Measurements from ENCODE around the gene ABCG4. TPM values are rescaled to one million over a fixed set of nuclear protein-coding genes. Genes with fewer than 3 reads are reported as not detected.
"Not testable (repeated sequence)": the region's sequence is repeated elsewhere in the genome, so short reads cannot be mapped to it uniquely, and the experiment has no call there.

The ABCG4 gene
- total RNA-seq, 1 experiment from 2014 or later = 0.24 TPM

DNA sequence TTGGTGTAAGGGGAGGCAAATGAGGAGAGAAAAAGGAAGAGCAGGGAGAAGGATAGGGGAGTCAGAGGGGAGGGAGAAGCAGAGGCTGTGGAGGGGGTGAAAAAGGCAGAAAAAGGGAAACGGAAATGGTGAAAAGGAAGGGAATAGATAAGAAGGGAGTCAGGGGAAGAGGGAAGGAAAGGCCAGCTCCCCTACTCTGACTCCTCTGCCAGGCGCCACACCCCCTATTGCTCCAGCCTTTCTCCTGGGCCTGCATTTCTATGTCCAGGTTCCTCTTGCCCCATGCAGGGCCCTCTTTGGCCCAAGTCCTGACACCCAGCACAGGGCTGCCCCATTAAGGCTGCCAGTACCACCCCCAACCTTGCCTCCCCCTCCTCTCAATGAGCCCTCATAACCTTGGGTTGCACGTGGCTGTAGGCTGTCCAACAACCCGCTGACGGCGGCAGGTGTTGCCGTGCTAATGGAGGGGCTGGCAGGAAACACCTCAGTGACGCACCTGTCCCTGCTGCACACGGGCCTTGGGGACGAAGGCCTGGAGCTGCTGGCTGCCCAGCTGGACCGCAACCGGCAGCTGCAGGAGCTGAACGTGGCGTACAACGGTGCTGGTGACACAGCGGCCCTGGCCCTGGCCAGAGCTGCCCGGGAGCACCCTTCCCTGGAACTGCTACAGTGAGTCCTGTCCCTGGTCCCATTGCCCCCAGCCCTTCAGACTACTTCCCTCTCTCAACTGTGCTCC lies 33.0 kb downstream of the ABCG4 start:
- DNase-seq (ENCODE audit: low read depth) = no peak

DNA sequence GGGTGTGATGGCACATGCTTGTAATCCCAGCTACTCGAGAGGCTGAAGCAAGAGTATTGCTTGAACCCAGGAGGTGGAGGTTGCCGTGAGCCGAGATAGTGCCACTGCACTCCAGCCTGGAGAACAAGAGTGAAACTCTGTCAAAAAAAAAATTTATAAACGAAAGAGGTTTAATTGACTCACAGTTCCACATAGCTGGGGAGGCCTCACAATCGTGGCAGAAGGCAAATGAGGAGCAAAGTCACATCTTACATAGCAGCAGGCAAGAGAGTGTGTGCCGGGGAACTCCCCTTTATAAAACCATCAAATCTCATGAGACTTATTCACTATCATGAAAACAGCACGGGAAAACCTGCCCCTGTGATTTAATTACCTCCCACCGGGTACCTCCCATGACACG lies 35.5 kb downstream of the ABCG4 start:
- DNase-seq (ENCODE audit: low read depth) = not testable (repeated sequence)

DNA sequence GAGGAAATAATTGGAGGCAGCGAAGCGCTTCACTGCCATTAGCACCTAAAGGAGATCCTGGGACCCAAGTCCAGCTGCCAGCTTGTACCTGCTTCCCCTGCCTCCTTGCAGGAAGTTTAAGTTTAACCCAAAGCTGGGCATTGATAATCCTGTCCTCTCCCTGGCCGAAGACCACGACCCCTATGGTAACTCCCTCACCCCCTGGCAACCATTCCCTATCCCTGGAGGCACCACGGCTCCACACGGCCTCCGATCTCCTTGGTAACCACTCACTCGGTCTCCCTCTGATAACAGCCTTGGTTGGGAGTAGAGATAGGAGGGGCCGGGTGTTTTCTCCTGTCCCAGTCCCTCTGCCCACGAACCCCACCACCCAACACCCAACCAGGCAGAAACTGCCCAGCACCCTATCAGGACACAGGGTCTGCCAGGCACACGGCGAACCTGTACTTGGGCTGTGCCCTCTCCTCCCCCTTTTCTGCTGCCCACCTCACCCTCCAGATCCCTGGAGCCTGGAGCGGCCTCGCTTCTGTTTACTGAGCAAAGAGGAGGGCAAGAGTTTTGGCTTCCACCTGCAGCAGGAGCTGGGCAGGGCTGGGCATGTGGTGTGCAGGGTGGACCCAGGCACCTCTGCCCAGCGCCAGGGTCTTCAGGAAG lies 37.3 kb downstream of the ABCG4 start:
- DNase-seq (ENCODE audit: low read depth) = no peak

DNA sequence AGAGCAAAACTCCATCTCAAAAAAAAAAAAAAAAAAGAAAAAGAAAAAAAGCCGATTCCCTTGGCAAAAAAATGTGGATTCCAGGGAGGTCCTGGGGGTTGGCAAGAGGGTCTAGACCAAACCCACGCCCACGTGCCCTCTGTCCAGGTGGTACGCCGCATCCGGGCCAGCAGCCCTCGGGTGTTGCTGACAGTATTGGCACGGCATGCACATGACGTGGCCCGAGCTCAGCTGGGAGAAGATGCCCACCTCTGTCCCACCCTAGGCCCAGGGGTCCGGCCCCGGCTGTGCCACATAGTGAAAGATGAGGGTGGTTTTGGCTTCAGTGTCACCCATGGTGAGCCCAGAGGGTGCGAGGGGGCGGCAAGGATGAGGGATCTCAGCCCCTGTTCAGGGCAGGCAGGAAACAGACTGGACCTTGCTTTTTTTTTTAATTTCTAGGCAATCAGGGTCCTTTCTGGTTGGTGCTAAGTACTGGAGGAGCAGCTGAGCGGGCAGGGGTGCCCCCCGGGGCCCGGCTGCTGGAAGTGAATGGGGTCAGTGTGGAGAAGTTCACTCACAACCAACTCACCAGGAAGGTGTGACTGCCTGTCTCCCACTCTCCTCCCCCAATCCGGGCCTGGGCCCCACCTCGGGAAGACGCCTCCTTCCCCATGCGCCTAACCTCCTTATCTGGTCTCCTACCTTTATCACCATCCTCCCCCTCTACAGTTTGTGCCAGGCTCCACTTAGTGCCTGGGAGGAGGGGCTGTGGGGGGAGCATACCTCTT lies 38.5 kb downstream of the ABCG4 start:
- no peak for DNase-seq (ENCODE audit: low read depth)

DNA sequence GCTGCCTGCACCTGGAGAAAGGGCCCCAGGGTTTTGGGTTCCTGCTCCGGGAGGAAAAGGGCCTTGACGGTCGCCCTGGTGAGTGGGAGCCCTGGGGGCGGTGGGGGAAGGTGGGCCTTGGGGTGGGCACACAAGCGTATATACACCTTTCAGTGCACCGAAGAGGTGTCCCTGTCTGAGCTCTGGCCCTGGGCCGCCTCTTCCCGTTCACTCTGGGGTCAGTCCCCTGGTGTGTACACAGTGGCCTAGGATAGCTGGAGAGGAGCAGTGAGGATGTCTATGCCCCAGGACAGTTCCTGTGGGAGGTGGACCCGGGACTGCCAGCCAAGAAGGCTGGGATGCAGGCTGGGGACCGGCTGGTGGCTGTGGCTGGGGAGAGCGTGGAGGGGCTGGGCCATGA lies 39.2 kb downstream of the ABCG4 start:
- DNase-seq (ENCODE audit: low read depth) = no peak

DNA sequence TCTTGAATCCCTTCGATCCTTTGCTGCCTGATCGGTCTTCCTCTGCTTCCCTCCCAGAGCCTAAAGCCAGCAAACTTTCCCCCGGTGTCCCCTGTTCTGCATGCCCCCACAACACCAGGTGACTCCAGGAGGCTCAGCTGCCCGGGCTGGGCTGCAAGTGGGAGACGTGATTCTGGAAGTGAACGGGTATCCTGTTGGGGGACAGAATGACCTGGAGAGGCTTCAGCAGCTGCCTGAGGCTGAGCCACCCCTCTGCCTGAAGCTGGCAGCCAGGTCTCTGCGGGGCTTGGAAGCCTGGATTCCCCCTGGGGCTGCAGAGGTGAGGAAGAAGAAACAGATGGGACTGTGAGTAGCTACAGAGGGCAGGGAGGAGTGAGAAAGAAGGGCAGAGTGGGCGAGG lies 40.0 kb downstream of the ABCG4 start:
- DNase-seq (ENCODE audit: low read depth) = no peak

DNA sequence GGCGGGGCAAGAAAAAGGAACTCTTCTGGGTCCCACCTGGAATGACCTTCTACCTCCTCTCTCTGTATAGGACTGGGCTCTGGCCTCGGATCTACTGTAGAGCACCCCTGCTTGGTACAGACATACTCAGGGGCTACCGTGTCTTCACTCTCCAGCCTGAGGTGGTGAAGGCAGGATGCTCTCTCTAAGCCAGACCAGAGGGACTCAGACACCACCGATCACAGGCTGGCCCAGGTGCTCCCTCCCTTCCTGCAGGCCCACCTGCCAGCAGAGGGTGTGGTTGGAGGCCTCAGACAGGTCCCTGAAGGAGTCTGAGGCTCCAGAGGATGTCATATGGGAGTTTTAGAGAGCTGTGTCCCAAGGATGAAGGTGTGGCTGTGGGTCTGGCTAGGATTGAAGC lies 40.5 kb downstream of the ABCG4 start:
- no peak for DNase-seq (ENCODE audit: low read depth)

DNA sequence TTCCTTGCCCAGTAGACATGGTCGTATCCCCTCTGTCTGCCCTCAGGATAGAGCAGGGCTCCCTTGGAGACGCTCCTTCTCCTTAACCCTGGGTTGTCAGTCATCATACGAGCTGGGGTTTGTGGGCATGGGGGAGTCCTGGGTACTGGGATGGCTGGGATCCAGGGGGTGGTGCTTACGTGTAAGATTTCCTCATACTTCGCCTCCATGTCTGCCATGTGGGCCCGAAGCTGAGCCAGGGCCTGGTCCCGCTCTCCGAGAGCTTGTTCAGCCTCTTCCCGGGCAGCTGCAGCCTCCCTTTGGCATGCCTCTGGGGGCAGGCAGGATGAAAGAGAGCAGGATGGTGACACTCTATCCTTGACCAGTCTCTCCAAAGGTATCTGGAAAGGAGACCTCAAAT lies 41.7 kb downstream of the ABCG4 start:
- no peak for DNase-seq (ENCODE audit: low read depth)

DNA sequence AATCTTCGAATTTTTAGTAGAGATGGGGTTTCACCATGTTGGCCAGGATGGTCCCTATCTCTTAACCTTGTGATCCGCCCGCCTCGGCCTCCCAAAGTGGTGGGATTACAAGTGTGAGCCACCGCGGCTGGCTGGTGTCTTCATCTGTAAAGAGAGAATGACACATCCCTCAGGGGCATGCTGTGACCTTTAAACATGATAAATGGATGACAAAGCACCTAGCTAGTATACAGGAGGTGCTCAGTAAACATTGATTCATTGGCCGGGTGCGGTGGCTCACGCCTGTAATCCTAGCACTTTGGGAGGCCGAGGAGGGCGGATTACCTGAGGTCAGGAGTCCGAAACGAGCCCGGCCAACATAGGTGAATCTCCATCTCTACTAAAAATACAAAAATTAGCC lies 42.4 kb downstream of the ABCG4 start:
- DNase-seq (ENCODE audit: low read depth) = not testable (repeated sequence)

DNA sequence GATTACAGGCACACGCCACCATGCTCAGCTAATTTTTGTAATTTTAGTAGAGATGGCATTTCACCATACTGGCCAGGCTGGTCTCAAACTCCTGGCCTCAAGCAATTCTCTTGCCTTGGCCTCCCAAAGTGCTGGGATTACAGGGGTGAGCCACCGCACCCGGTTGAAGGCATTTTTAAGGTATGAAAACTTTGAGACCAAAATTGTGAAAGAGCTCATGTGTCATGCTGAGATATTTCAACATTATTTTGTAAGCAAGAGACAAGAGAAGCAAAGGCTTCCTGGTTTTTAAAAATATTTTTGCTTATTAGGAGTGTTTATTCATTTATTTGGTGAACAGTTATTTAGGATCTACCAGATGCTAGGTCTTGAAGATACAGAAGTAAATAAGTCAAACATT lies 43.3 kb downstream of the ABCG4 start:
- DNase-seq (ENCODE audit: low read depth) = no peak

DNA sequence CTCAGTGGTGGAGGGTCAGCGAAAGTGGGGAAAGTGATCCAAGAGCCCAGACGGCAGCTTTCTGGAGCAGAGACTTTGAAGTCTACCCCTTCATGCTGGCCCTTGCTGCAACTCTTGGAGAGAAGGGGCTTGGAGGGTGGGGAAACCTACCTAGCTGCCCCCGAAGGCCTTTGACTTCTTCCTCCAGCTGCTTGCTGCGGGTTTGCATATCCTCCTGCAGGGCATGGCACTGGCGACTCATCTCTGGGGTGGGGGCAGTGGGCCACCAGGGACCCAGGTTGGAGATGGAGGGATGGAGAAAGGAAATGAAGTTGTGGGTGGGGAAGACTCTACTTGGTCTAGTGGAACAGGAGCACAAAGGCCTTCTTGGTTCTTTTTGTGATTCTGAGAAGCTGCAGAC lies 44.1 kb downstream of the ABCG4 start:
- DNase-seq (ENCODE audit: low read depth) = no peak

DNA sequence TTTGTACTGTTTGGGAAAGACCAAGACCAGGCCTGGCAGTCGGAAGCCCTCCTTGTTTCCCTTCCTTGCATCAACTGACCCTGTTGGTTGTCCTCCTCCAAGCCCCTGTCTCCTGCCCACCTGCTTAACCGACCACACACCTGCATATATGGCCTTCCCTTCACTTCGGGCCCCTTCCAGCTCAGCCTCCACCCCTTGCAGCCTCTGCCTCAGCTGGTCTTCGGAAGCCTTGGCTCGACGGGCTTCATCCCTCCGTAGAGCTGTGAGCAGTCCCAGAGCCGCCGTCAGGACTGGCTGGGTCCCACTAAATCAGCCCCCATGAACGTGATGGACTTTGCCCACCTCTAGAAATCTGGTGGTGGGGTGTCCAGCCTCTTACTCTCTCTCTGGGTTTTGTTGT lies 44.8 kb downstream of the ABCG4 start:
- no peak for DNase-seq (ENCODE audit: low read depth)

DNA sequence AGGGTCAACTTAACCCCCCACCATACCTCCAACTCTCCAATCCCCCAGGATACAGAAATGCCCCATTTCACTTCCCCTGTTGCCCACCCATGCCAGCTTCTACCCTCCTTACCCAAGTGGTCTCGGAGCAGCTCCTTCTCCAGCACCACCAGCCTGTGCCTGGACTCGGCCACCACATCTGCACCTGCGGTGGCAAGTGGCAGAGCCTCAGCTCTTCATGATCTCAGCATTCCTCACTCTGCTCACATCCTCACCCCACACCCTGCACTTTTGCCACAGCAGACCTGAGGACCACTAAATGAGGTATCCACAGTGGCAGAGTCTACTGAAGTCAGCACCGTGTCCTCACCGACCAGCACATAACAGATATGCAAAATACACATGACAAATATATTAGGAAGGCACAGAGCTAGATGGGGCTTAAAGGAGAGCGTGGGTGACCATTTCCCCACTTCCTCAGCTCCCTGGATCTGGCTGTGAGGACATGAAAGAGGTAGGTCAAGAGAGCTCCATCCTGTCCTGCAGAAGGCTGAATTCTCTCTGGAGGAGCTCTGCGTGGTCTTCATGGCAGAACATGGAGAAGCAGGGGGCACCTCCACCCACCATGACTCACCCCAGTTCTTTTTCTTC lies 46.1 kb downstream of the ABCG4 start:
- DNase-seq (ENCODE audit: low read depth) = no peak

DNA sequence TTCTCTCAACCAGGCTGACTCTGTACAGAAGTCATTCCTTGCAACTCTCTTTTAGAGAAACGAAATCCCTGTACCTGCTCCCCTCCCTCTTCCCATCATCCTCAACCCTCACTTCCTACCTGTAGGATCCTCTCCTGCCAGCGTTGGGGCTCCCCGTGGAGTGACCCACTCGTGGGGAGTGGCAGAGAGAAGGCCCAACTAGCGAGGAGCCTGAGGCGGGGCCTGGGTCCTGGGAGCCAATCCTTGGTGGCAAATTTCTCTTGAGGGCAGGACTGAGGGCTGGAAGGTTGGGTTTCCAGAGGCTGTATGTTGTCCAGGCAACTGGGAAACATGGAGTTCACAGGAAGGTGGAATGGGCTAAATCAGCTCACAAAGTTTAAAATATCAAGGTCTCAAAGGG lies 46.8 kb downstream of the ABCG4 start:
- DNase-seq (ENCODE audit: low read depth) = peak; percentile 70

DNA sequence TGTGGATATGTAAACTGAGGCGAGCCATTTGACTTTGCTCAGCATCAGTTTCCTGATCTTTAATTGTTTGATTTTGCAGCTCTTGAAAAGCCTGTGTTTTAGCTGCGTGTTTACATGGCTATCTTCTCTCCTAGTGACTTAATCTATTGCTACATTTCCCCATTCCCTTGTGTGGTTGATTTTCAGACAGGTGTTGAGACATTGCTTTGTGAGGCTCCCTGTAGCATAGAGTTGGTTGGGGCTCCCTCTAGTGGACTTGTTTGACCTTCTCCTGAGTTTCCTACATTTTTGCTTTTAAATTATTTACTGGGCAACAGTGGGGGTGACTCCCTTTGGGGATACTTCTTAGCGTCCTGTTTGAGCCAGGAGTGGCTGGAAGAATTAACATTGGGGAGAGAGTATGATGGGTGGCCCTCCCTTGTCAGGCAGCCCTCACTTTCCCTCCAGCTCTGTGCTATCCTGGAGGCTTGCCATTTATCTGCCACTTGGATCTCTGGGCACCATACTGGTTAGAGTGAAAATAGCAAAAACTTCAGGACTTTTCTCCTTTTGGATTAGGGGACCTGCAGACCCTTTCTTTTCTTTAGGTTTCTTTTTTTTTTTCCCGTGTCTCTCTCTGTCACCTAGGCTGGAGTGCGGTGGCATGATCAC lies 48.1 kb downstream of the ABCG4 start:
- peak; percentile 72 for DNase-seq (ENCODE audit: low read depth)

DNA sequence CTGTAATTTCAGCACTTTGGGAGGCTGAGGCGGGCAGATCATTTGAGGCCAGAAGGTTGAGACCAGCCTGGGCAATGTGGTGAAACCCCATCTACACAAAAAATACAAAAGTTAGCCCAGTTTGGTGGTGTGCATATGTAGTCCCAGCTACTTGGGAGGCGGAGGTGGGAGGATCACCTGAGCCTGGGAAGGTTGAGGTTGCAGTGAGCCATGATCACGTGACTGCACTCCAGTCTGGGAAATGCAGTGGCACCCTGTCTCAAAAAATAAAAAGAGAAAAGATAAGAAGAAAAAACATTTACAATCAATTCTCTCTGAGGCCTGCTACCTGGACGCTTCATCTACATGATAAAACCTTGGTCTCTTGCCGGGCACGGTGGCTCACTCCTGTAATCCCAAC lies 50.1 kb downstream of the ABCG4 start:
- no peak for DNase-seq (ENCODE audit: low read depth)

DNA sequence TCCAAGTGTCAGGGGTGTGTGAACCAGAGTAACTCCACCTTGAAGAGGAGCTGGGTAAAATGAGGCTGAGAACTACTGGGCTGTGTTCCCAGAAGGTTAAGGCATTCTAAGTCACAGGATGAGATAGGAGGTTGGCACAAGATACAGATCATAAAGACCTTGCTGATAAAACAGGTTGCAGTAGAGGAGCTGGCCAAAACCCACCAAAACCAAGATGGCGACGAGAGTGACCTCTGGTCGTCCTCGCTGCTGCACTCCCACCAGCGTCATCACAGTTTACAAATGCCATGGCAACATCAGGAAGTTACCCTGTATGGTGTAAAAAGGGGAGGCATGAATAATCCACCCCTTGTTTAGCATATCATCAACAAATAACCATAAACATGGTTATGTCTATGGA lies 52.4 kb downstream of the ABCG4 start:
- not testable (repeated sequence) for DNase-seq (ENCODE audit: low read depth)

DNA sequence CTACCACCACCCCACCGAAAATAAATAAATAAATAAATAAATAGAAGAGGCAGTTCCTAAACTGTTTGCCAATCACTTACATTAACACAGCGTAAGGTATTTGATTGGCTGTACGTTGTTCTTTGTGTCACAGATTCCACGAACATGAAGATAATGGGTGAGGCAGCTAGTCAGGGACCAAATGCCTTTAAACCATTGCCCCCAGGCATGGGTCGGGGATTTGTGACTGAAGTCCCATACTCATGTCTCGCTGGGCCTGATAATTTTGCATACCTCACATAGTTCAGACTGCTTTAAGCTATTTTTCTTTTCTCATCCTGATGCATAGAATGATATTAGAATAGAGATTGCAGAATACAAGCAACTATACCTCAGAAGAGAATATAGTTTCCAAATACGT lies 53.7 kb downstream of the ABCG4 start:
- no peak for DNase-seq (ENCODE audit: low read depth)

DNA sequence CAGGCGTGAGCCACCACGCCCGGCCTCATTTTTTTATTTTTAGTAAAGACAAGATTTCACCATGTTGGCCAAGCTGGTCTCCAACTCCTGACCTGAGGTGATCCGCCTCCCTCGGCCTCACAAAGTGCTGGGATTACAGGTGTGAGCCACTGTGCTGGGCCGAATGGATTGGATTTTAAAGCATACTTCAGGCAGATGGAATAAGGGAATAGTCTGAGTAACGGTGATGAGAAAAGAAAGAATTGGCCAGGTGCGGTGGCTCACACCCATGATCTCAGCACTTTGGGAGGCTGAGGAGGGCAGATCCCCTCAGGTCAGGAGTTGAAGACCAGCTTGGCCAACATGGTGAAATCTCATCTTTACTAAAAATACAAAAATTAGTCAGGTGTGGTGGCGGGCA lies 55.2 kb downstream of the ABCG4 start:
- no peak for DNase-seq (ENCODE audit: low read depth)

DNA sequence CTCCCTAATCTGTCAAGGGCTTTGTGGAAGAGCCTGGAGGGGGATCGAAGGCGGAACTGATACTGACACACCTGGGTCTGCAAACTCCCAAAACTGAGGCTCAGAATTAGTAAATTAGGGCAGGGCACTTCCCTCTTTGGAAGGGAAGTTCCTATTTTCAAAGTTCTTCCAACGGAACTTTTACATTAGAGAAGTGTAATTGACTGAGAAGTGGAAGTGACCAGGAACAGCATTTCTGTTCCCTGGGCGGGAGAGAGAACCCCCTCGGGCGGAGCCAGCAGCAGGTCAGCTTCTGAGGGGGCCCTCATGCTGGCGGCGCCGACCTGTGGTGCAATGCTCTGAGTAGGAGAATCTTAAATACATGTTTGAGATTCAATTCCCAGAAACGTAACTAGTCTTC lies 56.2 kb downstream of the ABCG4 start:
- DNase-seq (ENCODE audit: low read depth) = no peak

DNA sequence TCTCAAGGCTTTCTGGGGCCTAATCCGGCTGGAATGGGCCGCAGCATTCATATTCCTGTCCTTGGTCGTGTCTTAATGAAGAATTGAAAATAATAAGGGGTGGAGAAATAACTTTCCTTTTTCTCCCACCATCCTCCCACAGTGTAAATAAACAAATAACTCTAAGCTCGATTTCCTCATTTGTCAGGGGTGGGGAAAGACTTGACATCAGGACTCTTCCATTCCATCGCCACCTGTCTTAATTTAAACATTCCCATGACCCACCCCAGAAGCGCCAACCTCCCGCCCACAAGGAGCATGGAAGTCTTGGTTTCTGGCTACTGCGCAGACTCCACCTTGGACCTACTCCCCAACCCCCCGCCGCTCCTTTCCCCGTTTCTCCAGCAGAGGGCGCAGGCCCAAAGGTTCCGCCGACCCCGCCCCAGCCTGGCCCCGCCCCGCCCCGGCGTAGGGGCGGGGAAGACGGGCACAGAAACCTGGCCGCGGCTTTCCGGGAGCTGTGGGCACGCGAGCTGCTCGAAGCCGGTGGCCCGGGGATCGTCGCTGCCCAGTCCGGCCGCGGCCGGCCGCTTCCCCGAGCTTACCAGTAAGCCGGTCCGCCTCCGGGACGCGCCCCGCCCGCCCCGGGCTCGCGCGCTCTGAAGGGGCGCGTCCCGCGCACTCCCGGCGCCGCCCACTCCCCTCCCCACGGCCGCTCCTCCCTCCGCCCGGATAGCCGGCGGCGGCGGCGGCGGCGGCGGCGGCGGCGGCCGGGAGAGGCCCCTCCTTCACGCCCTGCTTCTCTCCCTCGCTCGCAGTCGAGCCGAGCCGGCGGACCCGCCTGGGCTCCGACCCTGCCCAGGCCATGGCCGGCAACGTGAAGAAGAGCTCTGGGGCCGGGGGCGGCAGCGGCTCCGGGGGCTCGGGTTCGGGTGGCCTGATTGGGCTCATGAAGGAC lies 57.0 kb downstream of the ABCG4 start, which contains the start of gene CBL:
CBL (plus strand) TSS at position 766 of the 937 bp plus-strand sequence; CDS start at position 845, 79 bp downstream.
- DNase-seq (ENCODE audit: low read depth) = peak; percentile 86
